ENCODE data around the gene HMX1.

DNA sequence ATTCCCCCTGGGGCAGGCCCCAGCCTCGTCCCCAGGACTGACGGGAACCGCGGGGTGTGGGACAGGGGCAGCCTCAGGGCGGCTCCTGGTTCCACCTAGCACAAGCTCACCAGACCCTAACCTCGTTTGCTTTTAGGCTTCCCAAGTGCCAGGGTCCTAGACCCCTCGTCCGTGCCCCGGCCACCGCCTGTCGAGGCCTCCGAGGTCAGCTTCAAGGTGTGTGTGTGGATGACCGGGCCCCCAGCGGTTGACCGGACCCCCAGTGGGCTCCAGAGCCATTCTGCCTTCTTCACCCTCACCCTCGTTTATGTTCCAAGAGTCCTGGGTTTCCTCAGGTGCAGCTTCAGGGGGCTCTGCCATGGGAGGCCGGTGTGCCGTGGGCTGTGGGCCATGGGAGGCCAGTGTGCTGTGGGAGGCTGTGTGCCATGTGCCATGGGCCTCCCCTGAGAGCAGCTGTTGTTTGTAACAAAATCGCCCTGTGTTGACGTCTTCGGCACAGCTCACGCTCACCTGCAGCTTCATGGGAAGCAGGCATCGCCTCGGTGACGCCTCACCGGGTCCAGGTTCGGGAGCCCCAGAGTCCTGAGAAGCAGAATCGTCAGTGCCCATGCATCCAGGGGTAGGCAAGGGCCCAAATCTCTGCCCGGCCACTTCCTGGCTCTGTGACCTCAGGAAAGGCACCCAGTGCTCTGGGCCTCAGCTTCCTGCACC is 43.0 kb upstream of the HMX1 start:
- TF ChIP-seq, protein P1, sequence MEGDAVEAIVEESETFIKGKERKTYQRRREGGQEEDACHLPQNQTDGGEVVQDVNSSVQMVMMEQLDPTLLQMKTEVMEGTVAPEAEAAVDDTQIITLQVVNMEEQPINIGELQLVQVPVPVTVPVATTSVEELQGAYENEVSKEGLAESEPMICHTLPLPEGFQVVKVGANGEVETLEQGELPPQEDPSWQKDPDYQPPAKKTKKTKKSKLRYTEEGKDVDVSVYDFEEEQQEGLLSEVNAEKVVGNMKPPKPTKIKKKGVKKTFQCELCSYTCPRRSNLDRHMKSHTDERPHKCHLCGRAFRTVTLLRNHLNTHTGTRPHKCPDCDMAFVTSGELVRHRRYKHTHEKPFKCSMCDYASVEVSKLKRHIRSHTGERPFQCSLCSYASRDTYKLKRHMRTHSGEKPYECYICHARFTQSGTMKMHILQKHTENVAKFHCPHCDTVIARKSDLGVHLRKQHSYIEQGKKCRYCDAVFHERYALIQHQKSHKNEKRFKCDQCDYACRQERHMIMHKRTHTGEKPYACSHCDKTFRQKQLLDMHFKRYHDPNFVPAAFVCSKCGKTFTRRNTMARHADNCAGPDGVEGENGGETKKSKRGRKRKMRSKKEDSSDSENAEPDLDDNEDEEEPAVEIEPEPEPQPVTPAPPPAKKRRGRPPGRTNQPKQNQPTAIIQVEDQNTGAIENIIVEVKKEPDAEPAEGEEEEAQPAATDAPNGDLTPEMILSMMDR (conservative IDR thresholded peaks at IDR 0.05; ENCODE audit: low read length): no peak
- TF ChIP-seq EZH2phosphoT487 (IDR thresholded peaks at IDR 0.05; ENCODE audit: borderline replicate concordance, low read depth, low read length): no peak
